HG02885 (cell line): ENCODE data around the gene TEX35.

Experiments used
- ATAC-seq: cut with Tn5 transposase; IDR thresholded peaks from one replicate; pipeline ENCODE4 v1.9.1; 2021; ENCODE audit warnings: mild to moderate bottlenecking; ENCODE audit not compliant: unreplicated experiment, poor library complexity

The TEX35 gene

DNA sequence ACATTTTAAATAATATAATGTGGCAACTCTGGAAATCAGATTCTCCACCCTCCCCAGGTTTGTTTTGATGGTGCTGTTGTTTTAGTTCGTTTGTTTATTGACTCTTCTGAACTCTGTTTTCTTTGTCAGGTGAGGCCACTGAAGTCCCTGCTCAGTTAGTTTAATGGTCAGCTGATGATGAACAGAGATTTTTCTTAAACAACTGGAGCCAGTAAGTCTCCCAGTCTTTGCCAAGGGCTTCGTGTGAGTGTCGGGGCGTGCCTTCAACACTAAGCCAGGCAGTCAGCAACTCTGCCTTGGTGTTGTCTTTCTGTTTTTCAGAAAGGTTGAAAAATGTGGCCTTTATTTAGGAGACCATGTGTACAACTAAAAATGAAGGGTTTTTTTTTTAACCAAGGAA, 58.9 kb downstream of the TEX35 start:
- ATAC-seq, result no peak
